G401.6 (cell line): Measurements from ENCODE around the gene PRR7.
"Not testable (repeated sequence)": the region's sequence is repeated elsewhere in the genome, so short reads cannot be mapped to it uniquely, and the experiment has no call there.

Source experiments
- FAIRE-seq: peaks from 2 replicates; lab custom pipeline; 2012; peaks lifted over from hg19 to GRCh38; lab: Jason Lieb, UNC

Gene PRR7

GRCh38 chr5:177484902-177485549 lies 38.4 kb downstream of the PRR7 start:
- no peak for FAIRE-seq

- FAIRE-seq, result not testable (repeated sequence)
Measured at GRCh38 chr5:177485753-177486152, 39.1 kb downstream of the PRR7 start.

GRCh38 chr5:177486256-177486655 lies 39.6 kb downstream of the PRR7 start:
- no peak for FAIRE-seq

- no peak for FAIRE-seq
Measured at GRCh38 chr5:177487144-177487543, 40.5 kb downstream of the PRR7 start.

- FAIRE-seq, result no peak
Measured at GRCh38 chr5:177487975-177488374, 41.4 kb downstream of the PRR7 start.

- FAIRE-seq, result no peak
Measured at GRCh38 chr5:177489119-177489716, 42.6 kb downstream of the PRR7 start.

GRCh38 chr5:177490311-177490991 lies 43.8 kb downstream of the PRR7 start:
- FAIRE-seq, result no peak

- FAIRE-seq, result no peak
Measured at GRCh38 chr5:177490992-177491391, 44.4 kb downstream of the PRR7 start.

GRCh38 chr5:177491429-177491945 lies 44.9 kb downstream of the PRR7 start:
- no peak for FAIRE-seq

- FAIRE-seq, result no peak
Measured at GRCh38 chr5:177491983-177492746, 45.6 kb downstream of the PRR7 start.

GRCh38 chr5:177492841-177493240 lies 46.2 kb downstream of the PRR7 start:
- no peak for FAIRE-seq

- FAIRE-seq, result no peak
Measured at GRCh38 chr5:177493795-177494345, 47.3 kb downstream of the PRR7 start.

- no peak for FAIRE-seq
Measured at GRCh38 chr5:177494346-177495195, 48.0 kb downstream of the PRR7 start.

GRCh38 chr5:177495243-177496060 lies 48.8 kb downstream of the PRR7 start:
- FAIRE-seq, result peak; percentile 92

- FAIRE-seq, result no peak
Measured at GRCh38 chr5:177496070-177496726, 49.6 kb downstream of the PRR7 start.

GRCh38 chr5:177496727-177497291 lies 50.2 kb downstream of the PRR7 start:
- no peak for FAIRE-seq

GRCh38 chr5:177497292-177498012 lies 50.8 kb downstream of the PRR7 start, which contains the start of gene PDLIM7:
PDLIM7 (minus strand) TSS chr5:177497604; CDS start chr5:177496512, 1,092 bp downstream.
- peak; percentile 96 for FAIRE-seq

GRCh38 chr5:177498013-177498787 lies 51.6 kb downstream of the PRR7 start:
- FAIRE-seq, result no peak
